ENCODE data around the gene IL33. TPM values are rescaled to one million over a fixed set of nuclear protein-coding genes. Genes with fewer than 3 reads are reported as not detected.

Gene IL33
- total RNA-seq, 1 experiment from 2014 or later, result not detected

DNA sequence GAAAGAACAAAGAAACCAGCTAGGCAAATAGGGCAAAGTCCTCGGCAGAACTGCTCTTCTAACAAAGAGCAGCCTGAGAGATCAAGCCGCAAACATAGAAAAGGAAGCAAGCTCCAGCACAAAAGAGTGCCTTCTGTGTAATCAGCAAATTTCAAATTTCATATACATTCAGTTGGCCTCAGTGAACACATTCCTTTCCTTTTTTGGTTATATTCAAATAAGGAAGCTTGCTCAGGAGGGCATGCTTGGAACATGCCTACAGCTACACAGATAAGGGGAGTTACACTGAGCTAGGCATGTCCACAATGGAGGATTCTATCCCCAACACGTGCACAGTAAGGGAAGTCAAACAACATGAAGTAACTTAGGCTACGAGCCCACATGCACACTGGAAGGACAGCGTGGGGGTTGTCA is 23.4 kb downstream of the IL33 start:
- no peak overlapping the region for H3K4me2 ChIP-seq (ENCODE audit: low read length)
- H3K4me1 ChIP-seq (ENCODE audit: control insufficient read depth in 1 of 2, insufficient read depth in 2 of 2, low read length in 2 of 2), result 0 out of 4 replicates have a peak, but pooled peaks cover 0 to 3% of the 10 kb centered on the region in 2 experiments
- ChIA-PET RAD21 (ENCODE audit: low non-redundant PET in 1 of 2, low total read pairs in 2 of 2, uncharacterized antibody in 2 of 2, unreplicated experiment in 2 of 2) (no interaction called here), CTCF (no interaction called here), POLR2A (no interaction called here)
- H3K27ac ChIP-seq (ENCODE audit: low read depth, low read length), result no peak overlapping the region
- no peaks in the 10 kb centered on the region for H3K79me2 ChIP-seq (ENCODE audit: insufficient read depth, low read length)
- no peak overlapping the region for H3K9ac ChIP-seq (ENCODE audit: low read length)
- intact Hi-C loops (cut with micrococcal nuclease), result no loop called here
- H2AFZ ChIP-seq (ENCODE audit: low read depth, low read length, poor library complexity, severe bottlenecking), result no peak overlapping the region
- no peaks in the 10 kb centered on the region for H3K9me2 ChIP-seq (ENCODE audit: insufficient read depth)
- no peaks in the 10 kb centered on the region for H4K20me1 ChIP-seq (ENCODE audit: insufficient read depth)
- H3K36me3 ChIP-seq (ENCODE audit: control insufficient read depth in 1 of 2, insufficient read depth in 2 of 2, low read length in 2 of 2), result no peaks in the 10 kb centered on the region
- BruUV-seq (replicated peaks), result no TSS peak
- H3K4me3 ChIP-seq (replicated peaks in 1 of 2; ENCODE audit: low read depth in 1 of 2, low read length in 2 of 2), result no peak overlapping the region
- ATAC-seq (no peak), DNase-seq (ENCODE audit: low read depth, low spot score) (no peak)
- H3K27me3 ChIP-seq (ENCODE audit: insufficient read depth, low read length), result no peaks in the 10 kb centered on the region
- TF ChIP-seq MAX (IDR thresholded peaks at IDR 0.05) (no peak), TCF7L2 (IDR thresholded peaks at IDR 0.05; ENCODE audit: borderline replicate concordance, extremely low read depth, insufficient read depth, insufficient read length) (no peak), CBX3 (IDR thresholded peaks at IDR 0.05; ENCODE audit: low read depth) (no peak), ZFX (IDR thresholded peaks at IDR 0.05) (no peak), EGR1 (IDR thresholded peaks at IDR 0.05; ENCODE audit: low read depth) (no peak), POLR2AphosphoS5 (IDR thresholded peaks at IDR 0.05; ENCODE audit: low read depth, low read length) (no peak), ZNF274 (IDR thresholded peaks at IDR 0.05; ENCODE audit: low read depth, low read length) (no peak), REST (IDR thresholded peaks at IDR 0.05; ENCODE audit: low read depth) (no peak), EZH2phosphoT487 (IDR thresholded peaks at IDR 0.05; ENCODE audit: borderline replicate concordance) (no peak), FOSL1 (IDR thresholded peaks at IDR 0.05; ENCODE audit: low read depth) (no peak), YY1 (IDR thresholded peaks at IDR 0.05; ENCODE audit: extremely low read depth, insufficient replicate concordance, low read depth, low read length) (no peak), JUND (IDR thresholded peaks at IDR 0.05) (no peak), EZH2 (IDR thresholded peaks at IDR 0.05) (no peak)
- H3K9me3 ChIP-seq (ENCODE audit: control insufficient read depth in 1 of 2, insufficient read depth in 1 of 2, low read depth in 1 of 2, low read length in 2 of 2), result no peaks in the 10 kb centered on the region

Data from HCT116 (cell line).